HepG2 (cell line): ENCODE results near the gene MLC1. TPM values are rescaled to one million over a fixed set of nuclear protein-coding genes. Genes with fewer than 3 reads are reported as not detected.
A peak's percentile ranks its signal among the peaks of the same experiment; 100 is the strongest.

Experiments
- AHDC1 ChIP-seq: sonication (generic); formaldehyde crosslinking; IDR thresholded peaks from 2 replicates; pipeline ENCODE4 v1.5.1; 2020; ENCODE audit warnings: mild to moderate bottlenecking, missing genetic modification reagents, borderline replicate concordance
- ARNTL ChIP-seq: sonication (generic); formaldehyde crosslinking; IDR thresholded peaks from 2 replicates; pipeline ENCODE4 v1.4.0; 2020; ENCODE audit warnings: mild to moderate bottlenecking, missing genetic modification reagents
- BORCS8-MEF2B ChIP-seq: sonication (generic); formaldehyde crosslinking; IDR thresholded peaks from 2 replicates; pipeline ENCODE4 v1.8.0; 2022; ENCODE audit warnings: mild to moderate bottlenecking, missing genetic modification reagents
- CENPX ChIP-seq: sonication (generic); formaldehyde crosslinking; IDR thresholded peaks from 2 replicates; pipeline ENCODE4 v1.9.0; 2021; ENCODE audit warnings: mild to moderate bottlenecking, missing genetic modification reagents, moderate library complexity
- FOXC1 ChIP-seq: sonication (generic); formaldehyde crosslinking; IDR thresholded peaks from 2 replicates; pipeline ENCODE4 v1.8.0; 2022; ENCODE audit warnings: mild to moderate bottlenecking, missing genetic modification reagents, borderline replicate concordance
- GPBP1L1 ChIP-seq: sonication (generic); formaldehyde crosslinking; IDR thresholded peaks from 2 replicates; pipeline ENCODE4 v1.5.0; 2020; ENCODE audit warnings: mild to moderate bottlenecking, missing genetic modification reagents
- IKZF1 ChIP-seq: fragments of 450-650 bp; IDR thresholded peaks from 2 replicates; pipeline ENCODE4 v1.7.1; 2016
- MED1 ChIP-seq: sonication (generic); formaldehyde crosslinking; IDR thresholded peaks from 2 replicates; pipeline ENCODE4 v1.4.0; 2020; ENCODE audit warnings: missing genetic modification reagents
- NFKB2 ChIP-seq: sonication (generic); formaldehyde crosslinking; IDR thresholded peaks from 2 replicates; pipeline ENCODE4 v1.4.0; 2020; ENCODE audit warnings: missing genetic modification reagents, borderline replicate concordance
- NPAS2 ChIP-seq: sonication (generic); formaldehyde crosslinking; IDR thresholded peaks from 2 replicates; pipeline ENCODE4 v1.8.0; 2022; ENCODE audit warnings: mild to moderate bottlenecking, missing genetic modification reagents, borderline replicate concordance
- RBM39 ChIP-seq: fragments of 200-400 bp; formaldehyde crosslinking; IDR thresholded peaks from one replicate; pipeline ENCODE4 v1.6.1; 2018; ENCODE audit warnings: antibody characterized with exemption, mild to moderate bottlenecking, low read depth, low read length; ENCODE audit not compliant: poor library complexity, severe bottlenecking
- SP1 ChIP-seq, 2 experiments: fragments of 450-650 bp in 1 of 2; sonication (generic) in 1 of 2; formaldehyde crosslinking in 1 of 2; IDR thresholded peaks; 2 replicates each; pipeline versions ENCODE4 v1.4.0 to v1.6.1; 2016 to 2020; ENCODE audit warnings: missing genetic modification reagents in 1 of 2
- ZKSCAN1 ChIP-seq: fragments of 150-350 bp; IDR thresholded peaks from 2 replicates; pipeline ENCODE4 v1.6.1; 2014; ENCODE audit warnings: low read length
- ZNF230 ChIP-seq: sonication (generic); formaldehyde crosslinking; IDR thresholded peaks from 2 replicates; pipeline ENCODE4 v1.4.0; 2020; ENCODE audit warnings: mild to moderate bottlenecking, missing genetic modification reagents
- ZNF496 ChIP-seq: sonication (generic); formaldehyde crosslinking; IDR thresholded peaks from 2 replicates; pipeline ENCODE4 v1.8.1; 2023; ENCODE audit warnings: mild to moderate bottlenecking, moderate library complexity, missing genetic modification reagents; ENCODE audit not compliant: insufficient replicate concordance
- ZNF558 ChIP-seq: sonication (generic); formaldehyde crosslinking; IDR thresholded peaks from 2 replicates; pipeline ENCODE4 v1.9.0; 2022; ENCODE audit warnings: mild to moderate bottlenecking, missing genetic modification reagents, borderline replicate concordance
- ZNF7 ChIP-seq: IDR thresholded peaks from 2 replicates; pipeline ENCODE4 v1.6.1; 2016; ENCODE audit warnings: missing biosample characterization, missing genetic modification reagents
- ZSCAN5A ChIP-seq: sonication (generic); formaldehyde crosslinking; IDR thresholded peaks from 2 replicates; pipeline ENCODE4 v1.8.0; 2022; ENCODE audit warnings: mild to moderate bottlenecking, missing genetic modification reagents, borderline replicate concordance
- polyA plus RNA-seq, 8 experiments: library from polyadenylated mRNA; depleted of rRNA in 3 of 8; stranded (reverse) in 7 of 8; unstranded in 1 of 8; fragments of >200 nt; fragmentation: Illumina TruSeq in 4 of 8; extraction: Trizol in 4 of 8; gene quantifications; 2 replicates each; pipeline versions ENCODE4 v1.2.1 to v1.2.3, GENCODE V29; 2011 to 2016; ENCODE audit warnings: low read depth in 4 of 8, missing spikeins in 1 of 8, mixed read lengths in 1 of 8; ENCODE audit not compliant: insufficient read depth in 1 of 8
- total RNA-seq, 5 experiments: library from RNA; depleted of rRNA; stranded (reverse); fragments of >200 nt; fragmentation: Illumina TruSeq; extraction: Trizol; gene quantifications; 2 replicates each; pipeline ENCODE4 v1.2.3, GENCODE V29; 2016; ENCODE audit warnings: low read depth in 1 of 5
- TF ChIP-seq, protein P1 (sequence below): sonication (generic); formaldehyde crosslinking; IDR thresholded peaks from 2 replicates; pipeline ENCODE4 v1.5.1; 2020; ENCODE audit warnings: missing genetic modification reagents, mild to moderate bottlenecking, borderline replicate concordance

Gene MLC1
- total and polyA plus RNA-seq, 2 of the 13 experiments (the other 11 are each of a cell fraction or from before 2014, with no cell fraction given) = not detected

GRCh38 chr22:50102946-50103345 is 17.7 kb upstream of the MLC1 start (continued):
- TF ChIP-seq BORCS8-MEF2B (CRISPR knock-in tag) = peak; percentile 89
- TF ChIP-seq GPBP1L1 (CRISPR knock-in tag) = no peak
- no peak for TF ChIP-seq SP1 (IDR thresholded peaks at IDR 0.05)
- no peak for TF ChIP-seq SP1 (CRISPR knock-in tag; IDR thresholded peaks at IDR 0.05)
- peak; percentile 94 for TF ChIP-seq ARNTL (CRISPR knock-in tag)
- no peak for TF ChIP-seq IKZF1
- peak; percentile 78 for TF ChIP-seq FOXC1 (CRISPR knock-in tag)
- no peak for TF ChIP-seq CENPX (CRISPR knock-in tag)
- TF ChIP-seq NFKB2 (CRISPR knock-in tag) = peak; percentile 87
- peak; percentile 46; the same call in 1 of the 2 replicates for TF ChIP-seq ZNF558 (CRISPR knock-in tag)
- TF ChIP-seq RBM39 = no peak
- TF ChIP-seq ZNF230 (CRISPR knock-in tag) = peak; percentile 48; the same call in 1 of the 2 replicates
- no peak for TF ChIP-seq ZNF496 (CRISPR knock-in tag)
- no peak for TF ChIP-seq ZSCAN5A (CRISPR knock-in tag)
- TF ChIP-seq AHDC1 (CRISPR knock-in tag) = no peak
- peak; percentile 57; the same call in 1 of the 2 replicates for TF ChIP-seq MED1
- no peak for TF ChIP-seq ZNF7
- TF ChIP-seq ZKSCAN1 = no peak
- TF ChIP-seq, protein P1, sequence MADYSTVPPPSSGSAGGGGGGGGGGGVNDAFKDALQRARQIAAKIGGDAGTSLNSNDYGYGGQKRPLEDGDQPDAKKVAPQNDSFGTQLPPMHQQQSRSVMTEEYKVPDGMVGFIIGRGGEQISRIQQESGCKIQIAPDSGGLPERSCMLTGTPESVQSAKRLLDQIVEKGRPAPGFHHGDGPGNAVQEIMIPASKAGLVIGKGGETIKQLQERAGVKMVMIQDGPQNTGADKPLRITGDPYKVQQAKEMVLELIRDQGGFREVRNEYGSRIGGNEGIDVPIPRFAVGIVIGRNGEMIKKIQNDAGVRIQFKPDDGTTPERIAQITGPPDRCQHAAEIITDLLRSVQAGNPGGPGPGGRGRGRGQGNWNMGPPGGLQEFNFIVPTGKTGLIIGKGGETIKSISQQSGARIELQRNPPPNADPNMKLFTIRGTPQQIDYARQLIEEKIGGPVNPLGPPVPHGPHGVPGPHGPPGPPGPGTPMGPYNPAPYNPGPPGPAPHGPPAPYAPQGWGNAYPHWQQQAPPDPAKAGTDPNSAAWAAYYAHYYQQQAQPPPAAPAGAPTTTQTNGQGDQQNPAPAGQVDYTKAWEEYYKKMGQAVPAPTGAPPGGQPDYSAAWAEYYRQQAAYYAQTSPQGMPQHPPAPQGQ (CRISPR knock-in tag) = no peak
- no peak for TF ChIP-seq NPAS2
